K562 (cell line): ENCODE results near the gene SPEG.

Experiments used
- ELF1 ChIP-seq: fragments of 200-800 bp; sonication (Bioruptor generic); IDR thresholded peaks from 2 replicates; pipeline ENCODE4 v1.6.1; 2016; ENCODE audit warnings: missing genetic modification characterization, missing compliant biosample characterization
- ETV6 ChIP-seq, 3 experiments: fragments of 150-350 bp in 1 of 3; sonication (generic) in 1 of 3; formaldehyde crosslinking in 1 of 3; IDR thresholded peaks; 2 replicates each; pipeline versions ENCODE4 v1.6.1 to v1.8.0; 2014 to 2022; ENCODE audit warnings: borderline replicate concordance in 2 of 3, low read depth in 2 of 3, antibody characterized with exemption in 1 of 3, low read length in 1 of 3, mild to moderate bottlenecking in 1 of 3, missing genetic modification reagents in 1 of 3
- FOXA1 ChIP-seq: fragments of 450-650 bp; IDR thresholded peaks from 2 replicates; pipeline ENCODE4 v1.6.1; 2016; ENCODE audit warnings: mild to moderate bottlenecking, borderline replicate concordance
- FOXM1 ChIP-seq, 2 experiments: fragments of 450-650 bp in 1 of 2; sonication (generic) in 1 of 2; formaldehyde crosslinking in 1 of 2; IDR thresholded peaks; 2 replicates each; pipeline versions ENCODE4 v1.6.1 to v1.9.0; 2017 to 2022; ENCODE audit warnings: low read depth in 2 of 2, mild to moderate bottlenecking in 2 of 2, missing genetic modification reagents in 1 of 2, moderate library complexity in 1 of 2
- HCFC1 ChIP-seq: IDR thresholded peaks from 2 replicates; pipeline ENCODE4 v1.6.1; 2012; ENCODE audit warnings: low read depth, low read length, improper control_type of control experiment
- MAFF ChIP-seq: IDR thresholded peaks from 2 replicates; pipeline ENCODE4 v1.6.1; 2012; ENCODE audit warnings: low read length, improper control_type of control experiment
- NFXL1 ChIP-seq: fragments of 450-650 bp; formaldehyde crosslinking; IDR thresholded peaks from 2 replicates; pipeline ENCODE4 v1.4.0; 2021; ENCODE audit warnings: mild to moderate bottlenecking
- NR3C1 ChIP-seq: sonication (generic); formaldehyde crosslinking; IDR thresholded peaks from 2 replicates; pipeline ENCODE4 v1.8.1; 2022; ENCODE audit warnings: missing genetic modification reagents
- POLR2AphosphoS5 ChIP-seq: IDR thresholded peaks from 2 replicates; pipeline ENCODE4 v1.6.1; 2011; ENCODE audit warnings: mild to moderate bottlenecking, low read depth, low read length, moderate library complexity; ENCODE audit not compliant: control insufficient read depth, insufficient read depth
- SIX5 ChIP-seq, 2 experiments: IDR thresholded peaks; 2 replicates each; pipeline ENCODE4 v1.6.1; 2011; ENCODE audit warnings: low read length in 2 of 2, borderline replicate concordance in 1 of 2, low read depth in 1 of 2, mild to moderate bottlenecking in 1 of 2, moderate library complexity in 1 of 2; ENCODE audit not compliant: insufficient read depth in 1 of 2
- TAF1 ChIP-seq: IDR thresholded peaks from 2 replicates; pipeline ENCODE4 v1.6.1; 2011; ENCODE audit warnings: mild to moderate bottlenecking, low read length, moderate library complexity; ENCODE audit not compliant: insufficient read depth, control insufficient read depth, severe bottlenecking; ENCODE audit errors: extremely low read depth
- YY1 ChIP-seq, 3 experiments: IDR thresholded peaks; 2 replicates each; pipeline ENCODE4 v1.6.1; 2011; ENCODE audit warnings: low read length in 2 of 3, mild to moderate bottlenecking in 2 of 3, moderate library complexity in 2 of 3, borderline replicate concordance in 1 of 3, control low read depth in 1 of 3, low read depth in 1 of 3; ENCODE audit not compliant: insufficient read depth in 3 of 3, insufficient replicate concordance in 2 of 3, control insufficient read depth in 1 of 3, insufficient read length in 1 of 3; ENCODE audit errors: extremely low read depth in 1 of 3
- ZNF140 ChIP-seq: fragments of 250-450 bp; sonication (Bioruptor Pico); IDR thresholded peaks from 2 replicates; pipeline ENCODE4 v1.8.0; 2021; ENCODE audit warnings: moderate library complexity, mild to moderate bottlenecking, inconsistent platforms
- TF ChIP-seq, protein P1 (sequence below), 3 experiments: IDR thresholded peaks in 2 of 3; conservative IDR thresholded peaks in 1 of 3; 2 replicates each; pipeline ENCODE4 v1.5.1; 2011 to 2012; ENCODE audit warnings: low read length in 3 of 3, mild to moderate bottlenecking in 3 of 3, control low read depth in 2 of 3, improper control_type of control experiment in 1 of 3, inconsistent platforms in 1 of 3, low read depth in 1 of 3, mixed read lengths in 1 of 3, moderate library complexity in 1 of 3; ENCODE audit not compliant: insufficient read depth in 2 of 3

DNA sequence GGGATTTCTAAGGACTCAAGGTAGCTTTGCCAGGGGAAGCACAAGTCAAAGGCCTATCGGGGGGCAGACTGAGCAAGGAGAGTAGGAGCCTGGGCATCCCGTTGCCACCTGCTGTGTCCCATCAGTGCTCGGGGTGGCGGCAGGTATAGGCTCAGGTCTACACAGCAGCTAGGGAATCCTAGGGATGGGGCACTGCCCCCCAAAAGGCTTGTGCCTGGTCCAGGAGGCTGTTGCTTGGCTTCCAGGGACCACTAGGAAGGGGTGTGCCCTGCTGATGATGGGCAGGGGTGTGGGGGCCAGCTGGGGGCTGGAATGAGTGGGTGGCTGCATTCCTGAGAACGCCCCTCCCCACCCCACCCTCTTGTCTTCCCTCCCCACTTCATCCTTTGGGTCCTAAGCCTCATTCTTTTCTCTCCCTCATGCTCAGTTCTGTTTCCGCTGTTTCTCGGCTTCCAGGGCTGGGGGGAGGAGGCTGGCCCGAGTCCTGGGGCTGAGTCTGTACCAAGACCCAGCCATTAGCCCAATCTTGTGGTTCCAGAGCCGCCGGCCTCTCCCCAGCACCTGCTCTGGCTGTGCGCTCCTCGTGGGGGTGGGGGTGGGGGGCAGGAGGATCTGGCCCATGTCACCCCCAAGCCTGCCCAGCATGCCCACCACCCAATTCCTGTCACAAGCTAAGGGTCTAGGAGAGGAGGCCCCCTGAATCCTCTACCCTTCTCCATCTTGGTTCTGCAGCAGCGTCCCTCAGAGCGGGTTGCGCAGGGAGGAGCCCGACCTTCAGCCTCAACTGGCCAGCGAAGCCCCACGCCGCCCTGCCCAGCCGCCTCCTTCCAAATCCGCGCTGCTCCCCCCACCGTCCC is 12.8 kb downstream of the SPEG start:
- TF ChIP-seq POLR2AphosphoS5 (no peak), NFXL1 (CRISPR knock-in tag) (no peak), ETV6 (IDR thresholded peaks at IDR 0.05; ENCODE audit: borderline replicate concordance in 1 of 2, low read depth in 2 of 2, low read length in 1 of 2) (no peak), ETV6 (CRISPR knock-in tag; IDR thresholded peaks at IDR 0.05; ENCODE audit: borderline replicate concordance) (no peak), NR3C1 (no peak), FOXA1 (no peak), MAFF (no peak), HCFC1 (no peak), YY1 (IDR thresholded peaks at IDR 0.05; ENCODE audit: borderline replicate concordance in 1 of 3, control insufficient read depth in 1 of 3, extremely low read depth in 1 of 3, insufficient read depth in 3 of 3, insufficient read length in 1 of 3, insufficient replicate concordance in 2 of 3, low read depth in 1 of 3, low read length in 2 of 3) (no peak), ZNF140 (CRISPR knock-in tag) (no peak), FOXM1 (IDR thresholded peaks at IDR 0.05; ENCODE audit: low read depth) (no peak), FOXM1 (CRISPR knock-in tag; IDR thresholded peaks at IDR 0.05; ENCODE audit: low read depth) (no peak), SIX5 (IDR thresholded peaks at IDR 0.05; ENCODE audit: borderline replicate concordance in 1 of 2, insufficient read depth in 1 of 2, low read depth in 1 of 2, low read length in 2 of 2) (no peak), TAF1 (no peak), ELF1 (tag) (no peak)
- TF ChIP-seq, protein P1, sequence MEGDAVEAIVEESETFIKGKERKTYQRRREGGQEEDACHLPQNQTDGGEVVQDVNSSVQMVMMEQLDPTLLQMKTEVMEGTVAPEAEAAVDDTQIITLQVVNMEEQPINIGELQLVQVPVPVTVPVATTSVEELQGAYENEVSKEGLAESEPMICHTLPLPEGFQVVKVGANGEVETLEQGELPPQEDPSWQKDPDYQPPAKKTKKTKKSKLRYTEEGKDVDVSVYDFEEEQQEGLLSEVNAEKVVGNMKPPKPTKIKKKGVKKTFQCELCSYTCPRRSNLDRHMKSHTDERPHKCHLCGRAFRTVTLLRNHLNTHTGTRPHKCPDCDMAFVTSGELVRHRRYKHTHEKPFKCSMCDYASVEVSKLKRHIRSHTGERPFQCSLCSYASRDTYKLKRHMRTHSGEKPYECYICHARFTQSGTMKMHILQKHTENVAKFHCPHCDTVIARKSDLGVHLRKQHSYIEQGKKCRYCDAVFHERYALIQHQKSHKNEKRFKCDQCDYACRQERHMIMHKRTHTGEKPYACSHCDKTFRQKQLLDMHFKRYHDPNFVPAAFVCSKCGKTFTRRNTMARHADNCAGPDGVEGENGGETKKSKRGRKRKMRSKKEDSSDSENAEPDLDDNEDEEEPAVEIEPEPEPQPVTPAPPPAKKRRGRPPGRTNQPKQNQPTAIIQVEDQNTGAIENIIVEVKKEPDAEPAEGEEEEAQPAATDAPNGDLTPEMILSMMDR (IDR thresholded peaks at IDR 0.05 in 2 of 3, conservative IDR thresholded peaks at IDR 0.05 in 1 of 3; ENCODE audit: insufficient read depth in 2 of 3, low read depth in 1 of 3, low read length in 3 of 3): no peak
